Urothelium cell line (cell line): Measurements from ENCODE around the gene CRY2.

Experiments used
- DNase-seq: peaks from one replicate; pipeline ENCODE4 v3.0.0; 2011; ENCODE audit warnings: low spot score, mixed read lengths
- FAIRE-seq: peaks from 2 replicates; lab custom pipeline; 2011; peaks lifted over from hg19 to GRCh38; lab: Jason Lieb, UNC

The CRY2 gene

GRCh38 chr11:45927684-45928413, 80.6 kb downstream of the CRY2 start:
- DNase-seq (no peak), FAIRE-seq (no peak)

GRCh38 chr11:45928535-45929215, 81.4 kb downstream of the CRY2 start:
- FAIRE-seq, result no peak
- DNase-seq, result no peak

- DNase-seq, result no peak
- FAIRE-seq, result no peak
Measured at GRCh38 chr11:45929486-45930030, 82.3 kb downstream of the CRY2 start.

- no peak for FAIRE-seq
- no peak for DNase-seq
Measured at GRCh38 chr11:45930031-45930794, 82.9 kb downstream of the CRY2 start.

- no peak for DNase-seq
- FAIRE-seq, result no peak
Measured at GRCh38 chr11:45930951-45931570, 83.8 kb downstream of the CRY2 start.

- DNase-seq (no peak), FAIRE-seq (no peak)
Measured at GRCh38 chr11:45931739-45932138, 84.5 kb downstream of the CRY2 start.

- no peak for DNase-seq
- FAIRE-seq, result no peak
Measured at GRCh38 chr11:45932217-45932616, 84.9 kb downstream of the CRY2 start.
